ENCODE data around the gene CENPX. TPM values are rescaled to one million over a fixed set of nuclear protein-coding genes. Genes with fewer than 3 reads are reported as not detected.
A peak's percentile ranks its signal among the peaks of the same experiment; 100 is the strongest.

CENPX gene
- total and polyA plus RNA-seq, 4 donors, result 31.0 to 109 (median 70.9) TPM

DNA sequence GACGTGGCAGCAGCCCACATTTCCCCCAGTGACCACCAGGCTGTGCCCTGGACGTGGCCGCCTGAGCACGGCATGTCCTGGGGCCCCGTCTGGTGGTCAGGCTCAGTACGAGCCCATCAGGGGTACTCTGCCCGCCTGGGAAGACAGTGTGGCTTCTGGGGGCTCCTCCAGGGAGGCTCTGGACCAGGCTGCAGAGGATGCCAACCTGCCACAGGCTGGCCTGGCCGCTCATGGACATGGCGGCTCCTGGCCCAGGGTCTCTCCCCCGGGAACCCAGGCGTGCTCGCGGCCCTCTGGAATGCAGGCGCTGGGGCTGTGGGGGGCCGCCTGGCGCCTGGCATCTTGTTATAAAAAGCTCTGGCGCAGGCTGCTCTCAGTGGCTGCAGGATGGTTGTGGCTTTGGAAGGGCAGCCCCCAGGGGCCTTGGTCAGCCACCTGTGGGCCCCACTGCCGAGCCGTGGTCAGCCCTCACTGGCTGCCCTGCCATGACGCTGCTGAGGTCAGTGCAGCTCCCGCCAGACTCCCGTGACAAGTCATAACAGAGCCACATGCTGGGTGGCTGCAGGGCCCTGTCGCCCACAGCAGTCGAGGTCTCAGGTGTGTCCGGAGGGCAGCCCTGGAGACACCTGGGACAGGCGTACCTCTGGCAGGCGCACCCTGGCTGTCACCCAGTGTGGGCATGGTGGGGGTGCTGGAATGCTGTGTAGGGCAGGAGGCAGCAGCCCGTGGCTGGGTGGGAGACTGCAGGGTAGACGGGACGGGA lies 15.0 kb downstream of the CENPX start:
- intact Hi-C loops (cut with DNase I), result no loop called here
- H3K4me1 ChIP-seq (ENCODE audit: control insufficient read depth in 1 of 2, insufficient read depth in 2 of 2, low read length in 2 of 2), result no peaks in the 10 kb centered on the region
- 64% methylated on average over 30 of the region's 30 CpGs for WGBS, 2 donors

GRCh38 chr17:82007228-82007494 lies 15.5 kb downstream of the CENPX start:
- no peak for ATAC-seq (ENCODE audit: low FRiP score)
- H3K4me3 ChIP-seq (ENCODE audit: low read length in 2 of 2), result no peak overlapping the region
- no peak overlapping the region for H3K27ac ChIP-seq (ENCODE audit: low read depth in 1 of 2, low read length in 2 of 2)
- no peak for DNase-seq
- no peaks in the 10 kb centered on the region for H3K27me3 ChIP-seq (ENCODE audit: control insufficient read depth in 1 of 2, insufficient read depth in 2 of 2, low read length in 1 of 2)
- H3K36me3 ChIP-seq (ENCODE audit: control insufficient read depth in 1 of 2, insufficient read depth in 2 of 2, low read length in 1 of 2), result no peaks in the 10 kb centered on the region
- intact Hi-C loops (cut with DNase I), result no loop called here
- H3K9me3 ChIP-seq (ENCODE audit: control insufficient read depth, low read length), result no peaks in the 10 kb centered on the region
- no peaks in the 10 kb centered on the region for H3K4me1 ChIP-seq (ENCODE audit: control insufficient read depth in 1 of 2, insufficient read depth in 2 of 2, low read length in 2 of 2)
- WGBS, 2 donors, result 76 to 83% methylated on average over 6 of the region's 6 CpGs

More for the DNA sequence above, 15.0 kb downstream of the CENPX start:
- Histone ChIP-seq H3K9me3 (ENCODE audit: control insufficient read depth, low read length) (no peaks in the 10 kb centered on the region), H3K27me3 (ENCODE audit: control insufficient read depth in 1 of 2, insufficient read depth in 2 of 2, low read length in 1 of 2) (no peaks in the 10 kb centered on the region), H3K27ac (ENCODE audit: low read depth in 1 of 2, low read length in 2 of 2) (no peak overlapping the region), H3K4me3 (ENCODE audit: low read length in 2 of 2) (no peak overlapping the region), H3K36me3 (ENCODE audit: control insufficient read depth in 1 of 2, insufficient read depth in 2 of 2, low read length in 1 of 2) (no peaks in the 10 kb centered on the region)
- DNase-seq (no peak), ATAC-seq (ENCODE audit: low FRiP score) (no peak)

DNA sequence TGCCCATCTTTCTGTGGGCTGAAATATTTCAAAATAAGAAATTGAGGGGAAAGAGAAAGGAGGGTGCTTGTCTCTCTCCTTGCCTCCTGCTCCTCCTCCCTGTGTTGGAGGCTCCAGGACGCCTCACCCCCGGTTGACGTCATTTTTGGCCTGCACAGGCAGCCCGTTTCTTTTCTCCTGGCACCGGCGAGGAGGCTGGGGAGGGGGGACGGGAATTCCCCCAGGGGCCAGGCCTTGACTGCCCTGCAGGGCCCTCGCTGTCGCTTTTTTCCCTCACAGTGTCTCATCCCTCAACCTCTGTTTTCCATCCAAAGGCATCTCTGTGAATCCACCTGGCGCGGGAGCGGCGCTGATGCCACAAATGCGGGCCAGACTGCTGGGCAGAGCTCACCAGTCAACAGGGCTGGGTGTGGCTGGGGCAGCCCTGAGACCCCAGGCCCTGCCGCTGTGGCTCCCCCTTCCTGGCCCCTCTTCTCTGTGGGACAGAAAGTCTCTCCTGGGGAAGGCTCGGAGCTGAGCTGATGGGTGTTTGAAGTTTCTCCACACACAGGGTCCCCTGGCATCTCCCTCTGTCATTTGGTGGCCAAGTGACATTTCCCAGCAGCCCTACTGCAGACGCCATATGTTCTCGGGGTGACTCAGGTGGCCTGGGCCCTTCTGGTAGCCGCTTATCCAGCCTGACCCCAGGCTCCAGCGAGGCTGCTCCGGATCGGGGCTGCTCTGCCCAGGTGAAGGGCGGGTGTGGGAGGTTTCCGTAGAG lies 16.0 kb downstream of the CENPX start:
- H3K36me3 ChIP-seq (ENCODE audit: control insufficient read depth in 1 of 2, insufficient read depth in 2 of 2, low read length in 1 of 2), result no peaks in the 10 kb centered on the region
- 27 to 36% methylated on average over 24 of the region's 24 CpGs for WGBS, 2 donors
- H3K27me3 ChIP-seq (ENCODE audit: control insufficient read depth in 1 of 2, insufficient read depth in 2 of 2, low read length in 1 of 2), result no peaks in the 10 kb centered on the region
- peak; percentile 36 for ATAC-seq (ENCODE audit: low FRiP score)
- H3K9me3 ChIP-seq (ENCODE audit: control insufficient read depth, low read length), result no peaks in the 10 kb centered on the region
- H3K4me1 ChIP-seq (ENCODE audit: control insufficient read depth in 1 of 2, insufficient read depth in 2 of 2, low read length in 2 of 2), result no peaks in the 10 kb centered on the region
- DNase-seq, result peak; percentile 79 to 90
- no peak overlapping the region for H3K4me3 ChIP-seq (ENCODE audit: low read length in 2 of 2)
- H3K27ac ChIP-seq (ENCODE audit: low read depth in 1 of 2, low read length in 2 of 2), result peak overlapping the region in 1 of 2 donors; percentile 2
- intact Hi-C loops (cut with DNase I), result no loop called here

DNA sequence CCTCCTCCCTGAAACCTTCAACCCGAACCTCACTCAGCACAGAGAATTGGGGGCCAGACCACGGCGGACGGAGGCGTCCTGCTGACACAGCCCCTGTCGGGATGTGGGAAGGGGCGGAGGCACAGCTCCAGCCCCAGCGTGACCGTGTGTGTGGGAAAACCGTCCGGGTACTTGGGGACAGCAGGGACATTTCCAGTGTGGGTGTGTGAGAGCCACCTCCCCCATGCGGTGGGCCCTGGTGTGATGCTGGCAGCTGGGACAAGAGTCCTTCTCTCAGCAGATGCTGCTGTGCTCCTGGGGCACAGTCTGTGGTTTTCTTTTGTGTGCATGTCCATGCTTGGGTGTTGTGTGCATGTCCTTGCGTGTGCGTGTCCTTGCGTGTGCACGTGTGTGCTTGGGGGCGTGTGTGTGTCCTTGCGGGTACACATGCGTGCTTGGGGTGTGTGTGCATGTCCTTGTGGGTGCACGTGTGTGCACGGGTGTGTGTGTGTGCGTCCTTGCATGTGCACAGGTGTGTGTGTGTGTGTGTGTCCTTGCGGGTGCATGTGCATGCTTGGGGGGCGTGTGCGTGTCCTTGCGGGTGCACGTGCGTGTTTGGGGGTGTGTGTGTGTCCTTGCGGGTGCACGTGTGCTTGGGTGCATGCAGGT lies 16.9 kb downstream of the CENPX start:
- no peaks in the 10 kb centered on the region for H3K9me3 ChIP-seq (ENCODE audit: control insufficient read depth, low read length)
- no peaks in the 10 kb centered on the region for H3K27me3 ChIP-seq (ENCODE audit: control insufficient read depth in 1 of 2, insufficient read depth in 2 of 2, low read length in 1 of 2)
- intact Hi-C loops (cut with DNase I), result no loop called here
- 72 to 77% methylated on average over 30 of the region's 30 CpGs for WGBS, 2 donors
- no peak for ATAC-seq (ENCODE audit: low FRiP score)
- DNase-seq, result no peak
- no peaks in the 10 kb centered on the region for H3K4me1 ChIP-seq (ENCODE audit: control insufficient read depth in 1 of 2, insufficient read depth in 2 of 2, low read length in 2 of 2)
- no peak overlapping the region for H3K4me3 ChIP-seq (ENCODE audit: low read length in 2 of 2)
- no peaks in the 10 kb centered on the region for H3K36me3 ChIP-seq (ENCODE audit: control insufficient read depth in 1 of 2, insufficient read depth in 2 of 2, low read length in 1 of 2)
- H3K27ac ChIP-seq (ENCODE audit: low read depth in 1 of 2, low read length in 2 of 2), result no peak overlapping the region

DNA sequence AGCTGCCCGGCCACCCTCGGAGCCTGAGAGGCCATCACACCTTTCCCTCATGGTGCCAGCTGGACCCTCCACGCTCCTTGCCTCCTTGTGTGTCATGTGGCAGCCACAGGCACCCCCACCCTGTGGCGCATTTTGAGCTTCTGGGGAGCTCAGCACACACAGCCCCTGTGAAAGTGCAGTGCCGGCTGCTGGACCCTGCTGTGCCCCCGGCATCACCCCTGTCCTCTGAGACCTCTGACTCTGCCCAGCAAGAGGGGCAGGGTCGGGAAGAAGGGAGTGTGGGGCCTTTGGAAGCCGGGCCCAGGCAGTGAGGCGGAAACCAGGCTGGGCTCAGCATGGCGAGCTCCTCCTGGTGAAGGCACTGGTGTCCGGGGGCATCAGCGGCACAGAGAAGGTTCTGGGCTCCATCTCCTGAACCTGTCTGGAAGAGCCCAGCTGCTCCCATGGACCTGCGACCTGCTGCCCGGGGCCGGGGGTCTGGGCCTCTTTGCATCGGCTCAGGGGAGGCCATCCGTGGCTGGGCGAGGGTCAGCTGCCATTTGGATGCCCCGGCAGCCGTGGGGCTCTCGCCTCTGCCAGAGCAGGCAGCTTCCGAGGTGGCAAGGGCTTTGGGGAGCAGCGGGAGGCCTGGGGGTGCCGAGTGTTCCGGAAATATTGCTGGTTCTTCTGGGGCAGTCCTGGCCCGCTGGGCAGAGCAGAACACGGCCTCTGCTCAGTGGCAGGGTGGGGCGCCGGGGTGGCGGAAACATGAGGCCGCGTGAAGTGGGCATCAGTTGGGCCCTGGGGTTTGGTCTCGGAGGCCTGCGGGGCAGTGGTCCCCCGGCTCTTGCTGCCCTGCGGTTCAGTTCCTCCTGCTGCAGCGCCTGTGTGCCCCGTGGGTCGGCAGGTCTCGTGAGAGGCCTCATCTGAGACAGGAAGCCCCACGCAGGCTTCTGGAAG lies 17.9 kb downstream of the CENPX start:
- Histone ChIP-seq H3K36me3 (ENCODE audit: control insufficient read depth in 1 of 2, insufficient read depth in 2 of 2, low read length in 1 of 2) (no peaks in the 10 kb centered on the region), H3K4me3 (ENCODE audit: low read length in 2 of 2) (no peak overlapping the region), H3K27me3 (ENCODE audit: control insufficient read depth in 1 of 2, insufficient read depth in 2 of 2, low read length in 1 of 2) (no peaks in the 10 kb centered on the region), H3K27ac (ENCODE audit: low read depth in 1 of 2, low read length in 2 of 2) (peak overlapping the region; percentile 51 to 69), H3K4me1 (ENCODE audit: control insufficient read depth in 1 of 2, insufficient read depth in 2 of 2, low read length in 2 of 2) (no peaks in the 10 kb centered on the region), H3K9me3 (ENCODE audit: control insufficient read depth, low read length) (no peaks in the 10 kb centered on the region)
- intact Hi-C loops (cut with DNase I), result no loop called here
- WGBS, 2 donors, result 93% methylated on average over 41 of the region's 41 CpGs
- DNase-seq, result no peak
- ATAC-seq (ENCODE audit: low FRiP score), result no peak

GRCh38 chr17:82003411-82004381 lies 19.0 kb downstream of the CENPX start:
- Histone ChIP-seq H3K36me3 (ENCODE audit: control insufficient read depth in 1 of 2, insufficient read depth in 2 of 2, low read length in 1 of 2) (no peaks in the 10 kb centered on the region), H3K4me3 (ENCODE audit: low read length in 2 of 2) (no peak overlapping the region), H3K9me3 (ENCODE audit: control insufficient read depth, low read length) (no peaks in the 10 kb centered on the region), H3K4me1 (ENCODE audit: control insufficient read depth in 1 of 2, insufficient read depth in 2 of 2, low read length in 2 of 2) (no peaks in the 10 kb centered on the region), H3K27ac (ENCODE audit: low read depth in 1 of 2, low read length in 2 of 2) (peak overlapping the region; percentile 51 to 83), H3K27me3 (ENCODE audit: control insufficient read depth in 1 of 2, insufficient read depth in 2 of 2, low read length in 1 of 2) (no peaks in the 10 kb centered on the region)
- ATAC-seq (ENCODE audit: low FRiP score) (peak; percentile 87), DNase-seq (peak; percentile 93 to 96)
- 11% methylated on average over 51 to 53 of the region's 53 CpGs for WGBS, 2 donors
- intact Hi-C loops (cut with DNase I), result no loop called here

GRCh38 chr17:82001571-82002056 lies 21.1 kb downstream of the CENPX start:
- 73 to 81% methylated on average over 15 to 17 of the region's 17 CpGs for WGBS, 2 donors
- Histone ChIP-seq H3K27ac (ENCODE audit: low read depth in 1 of 2, low read length in 2 of 2) (no peak overlapping the region), H3K4me3 (ENCODE audit: low read length in 2 of 2) (no peak overlapping the region), H3K27me3 (ENCODE audit: control insufficient read depth in 1 of 2, insufficient read depth in 2 of 2, low read length in 1 of 2) (no peaks in the 10 kb centered on the region), H3K9me3 (ENCODE audit: control insufficient read depth, low read length) (no peaks in the 10 kb centered on the region), H3K36me3 (ENCODE audit: control insufficient read depth in 1 of 2, insufficient read depth in 2 of 2, low read length in 1 of 2) (no peaks in the 10 kb centered on the region), H3K4me1 (ENCODE audit: control insufficient read depth in 1 of 2, insufficient read depth in 2 of 2, low read length in 2 of 2) (no peaks in the 10 kb centered on the region)
- ATAC-seq (ENCODE audit: low FRiP score) (no peak), DNase-seq (no peak)
- intact Hi-C loops (cut with DNase I), result no loop called here

Measured in aorta (tissue), 5 donors.